Measurements from ENCODE around the gene CAMTA1. TPM values are rescaled to one million over a fixed set of nuclear protein-coding genes. Genes with fewer than 3 reads are reported as not detected.

Gene CAMTA1
- total RNA-seq, 1 experiment from 2014 or later = 105 TPM

- peak; percentile 73 for DNase-seq (ENCODE audit: low read depth)
Measured at GRCh38 chr1:7284839-7285435, 499.7 kb downstream of the CAMTA1 start.

DNA sequence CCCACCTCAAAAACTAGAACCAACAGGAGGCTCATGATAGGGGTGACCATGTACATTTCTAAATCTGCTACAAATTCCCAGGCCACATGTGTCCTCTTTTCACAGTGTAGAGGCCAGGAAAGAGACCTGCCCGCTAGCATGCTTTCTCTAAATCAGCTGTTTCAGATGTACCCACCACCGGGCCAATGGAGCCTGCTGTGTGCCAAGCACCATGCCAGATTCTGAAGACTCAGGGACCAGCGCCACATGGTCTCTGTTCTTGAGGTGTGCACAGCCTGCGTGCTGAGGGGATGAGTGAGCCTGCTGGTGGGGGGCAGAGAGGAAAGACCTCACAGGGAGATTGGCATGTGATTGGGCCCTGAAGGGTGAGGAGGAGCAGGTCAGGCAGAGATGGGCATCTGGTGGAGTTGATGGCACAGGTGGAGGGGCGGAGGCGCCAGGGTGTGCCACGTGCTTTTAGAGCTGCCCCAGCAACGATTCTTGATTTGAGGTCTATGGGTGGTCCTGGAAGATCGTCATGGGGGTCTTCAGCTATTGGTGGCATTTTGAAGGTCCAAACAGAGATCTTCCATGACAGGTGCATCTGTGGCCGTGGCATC lies 500.7 kb downstream of the CAMTA1 start:
- DNase-seq (ENCODE audit: low read depth) = no peak

DNA sequence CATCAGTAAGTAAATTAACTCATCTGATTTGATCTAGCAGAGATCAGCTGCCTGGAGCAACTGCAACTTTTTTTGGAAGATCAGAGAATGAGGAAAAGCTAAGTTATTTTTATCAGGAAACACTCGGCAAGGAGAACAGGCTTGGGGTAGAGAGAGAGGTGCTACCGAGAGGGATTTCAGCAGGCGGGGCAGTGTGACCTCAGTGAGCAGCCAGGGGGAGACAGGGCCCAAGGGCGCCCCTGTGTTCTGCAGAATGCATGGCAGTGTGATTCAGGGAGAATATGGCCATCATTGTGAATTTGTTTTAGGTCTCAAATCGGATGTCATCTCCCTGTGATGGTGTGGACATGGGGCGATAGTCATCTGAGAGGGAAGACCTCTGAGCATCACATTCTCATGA lies 501.8 kb downstream of the CAMTA1 start:
- DNase-seq (ENCODE audit: low read depth) = no peak

GRCh38 chr1:7288992-7289391 lies 503.7 kb downstream of the CAMTA1 start:
- DNase-seq (ENCODE audit: low read depth) = no peak

DNA sequence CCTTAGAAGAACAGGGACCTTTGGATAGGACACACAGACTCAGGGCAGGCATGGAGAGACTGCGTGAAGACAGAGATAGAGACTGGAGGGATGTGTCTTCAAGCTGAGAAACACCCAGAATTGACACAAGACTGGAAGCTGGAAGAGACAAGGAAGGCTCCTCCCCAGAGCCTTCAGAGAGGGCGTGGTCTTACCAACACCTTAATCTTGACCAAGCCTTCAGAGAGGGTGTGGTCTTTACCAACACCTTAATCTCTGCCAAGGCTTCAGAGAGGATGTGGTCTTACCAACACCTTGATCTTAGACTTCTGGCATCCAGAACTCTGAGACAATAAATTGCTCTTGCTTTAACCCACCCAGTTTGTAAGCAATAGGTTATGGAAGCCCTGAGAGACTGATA lies 504.4 kb downstream of the CAMTA1 start:
- no peak for DNase-seq (ENCODE audit: low read depth)

GRCh38 chr1:7290971-7291970 lies 506.0 kb downstream of the CAMTA1 start:
- peak; percentile 86 for DNase-seq (ENCODE audit: low read depth)

DNA sequence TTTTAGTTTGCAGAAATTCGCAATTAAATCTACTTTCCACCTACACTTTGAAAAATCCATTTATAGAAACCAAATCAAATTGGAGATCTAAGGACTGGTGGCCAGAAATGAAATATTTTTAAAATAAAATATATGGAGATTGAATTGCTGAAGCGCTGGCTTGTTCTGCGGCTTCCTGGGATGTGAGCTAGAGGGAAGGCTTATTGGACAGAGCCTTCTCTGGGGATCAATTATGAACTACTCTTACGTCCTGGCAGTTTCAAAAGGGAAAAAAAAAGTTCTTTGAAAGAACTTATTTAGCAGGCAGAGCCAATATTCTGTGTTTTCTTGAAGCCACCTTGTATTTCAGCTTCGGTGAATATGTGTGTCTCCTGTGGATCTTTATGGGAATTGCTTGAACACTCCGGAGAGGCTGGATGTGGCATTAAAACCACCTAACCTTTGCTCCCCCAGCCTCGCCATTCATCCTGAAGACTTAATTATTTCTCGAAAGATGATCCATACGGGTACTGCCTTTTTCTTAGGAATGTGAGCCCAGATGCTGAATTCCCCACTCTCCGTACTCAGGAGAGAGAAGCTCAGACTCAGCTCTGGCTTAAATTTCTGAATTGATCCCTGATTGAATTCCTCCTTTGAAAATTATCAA lies 506.9 kb downstream of the CAMTA1 start:
- no peak for DNase-seq (ENCODE audit: low read depth)

DNA sequence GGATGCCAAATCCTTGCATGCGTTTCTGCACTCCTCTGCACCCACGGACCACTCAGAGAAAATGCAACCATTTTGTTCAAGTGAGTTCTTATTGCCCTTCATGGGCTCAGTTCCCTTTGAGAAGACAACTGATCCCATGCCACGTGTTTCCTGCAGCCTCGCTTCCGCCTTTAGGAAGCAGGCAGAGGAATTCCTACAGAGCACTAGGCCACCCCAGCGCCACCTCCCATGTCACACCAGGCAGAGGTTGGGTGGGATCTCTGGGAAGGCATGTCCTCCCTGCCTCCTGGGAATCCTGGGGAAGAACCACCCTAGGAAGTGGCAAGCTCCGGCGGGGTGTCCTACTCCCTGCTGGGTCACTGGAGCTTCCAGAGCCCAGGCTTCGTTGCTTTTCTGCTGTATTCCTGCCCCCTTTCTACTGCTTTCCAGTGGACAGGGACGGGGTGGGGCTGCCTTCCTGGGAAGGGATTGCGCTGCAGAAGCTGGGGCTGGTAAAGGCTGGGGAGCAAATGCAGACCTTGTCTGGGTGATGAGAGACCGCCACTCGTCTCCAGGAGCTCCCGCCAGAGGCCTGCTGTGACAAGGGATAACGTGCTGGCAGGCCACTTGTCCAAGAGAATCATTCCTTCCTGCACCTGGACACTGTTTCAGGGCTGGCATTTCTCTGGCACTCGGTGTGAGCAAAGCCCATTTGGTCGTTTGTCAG lies 507.6 kb downstream of the CAMTA1 start:
- no peak for DNase-seq (ENCODE audit: low read depth)

GRCh38 chr1:7293702-7294629 lies 508.7 kb downstream of the CAMTA1 start:
- DNase-seq (ENCODE audit: low read depth) = no peak

DNA sequence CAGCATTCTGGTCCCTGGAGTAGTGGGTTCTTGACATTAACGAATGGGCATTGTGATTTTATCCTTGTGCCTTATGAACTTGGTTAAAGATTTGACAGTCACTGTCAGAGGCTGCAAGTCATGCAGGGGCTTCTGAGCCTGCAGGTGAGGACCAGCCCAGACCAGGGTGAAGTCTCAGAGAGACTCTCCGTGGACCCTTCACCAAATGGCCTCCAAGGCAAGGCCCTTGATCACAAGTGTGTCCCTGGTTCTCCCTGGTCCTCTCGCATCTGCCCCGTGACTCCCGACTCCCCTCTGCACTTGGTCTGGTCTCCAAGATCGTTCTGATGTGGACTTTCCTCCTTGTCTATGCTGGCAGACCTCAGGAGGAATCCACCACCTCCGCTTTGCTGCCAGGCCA lies 509.4 kb downstream of the CAMTA1 start:
- no peak for DNase-seq (ENCODE audit: low read depth)

DNA sequence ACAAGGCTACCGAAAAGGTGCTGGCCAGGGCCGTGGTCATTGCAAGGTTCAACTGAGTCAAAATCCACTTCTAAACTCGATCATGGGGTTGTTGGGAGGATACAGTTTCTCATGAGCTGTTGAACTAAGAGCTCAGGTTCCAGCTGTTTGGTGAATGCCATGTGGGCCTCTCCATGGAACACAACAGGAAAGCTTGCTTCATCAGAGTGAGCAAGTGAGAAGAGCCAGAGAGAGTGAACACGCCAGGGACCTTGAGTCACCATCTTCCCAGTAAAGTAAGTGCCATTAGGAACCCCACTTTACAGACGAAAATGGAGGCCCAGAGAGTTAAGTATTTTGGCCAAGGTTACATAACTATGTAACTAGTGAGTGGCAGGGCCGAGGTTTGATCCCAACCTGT lies 510.7 kb downstream of the CAMTA1 start:
- DNase-seq (ENCODE audit: low read depth) = no peak

- no peak for DNase-seq (ENCODE audit: low read depth)
Measured at GRCh38 chr1:7296968-7297367, 511.7 kb downstream of the CAMTA1 start.

DNA sequence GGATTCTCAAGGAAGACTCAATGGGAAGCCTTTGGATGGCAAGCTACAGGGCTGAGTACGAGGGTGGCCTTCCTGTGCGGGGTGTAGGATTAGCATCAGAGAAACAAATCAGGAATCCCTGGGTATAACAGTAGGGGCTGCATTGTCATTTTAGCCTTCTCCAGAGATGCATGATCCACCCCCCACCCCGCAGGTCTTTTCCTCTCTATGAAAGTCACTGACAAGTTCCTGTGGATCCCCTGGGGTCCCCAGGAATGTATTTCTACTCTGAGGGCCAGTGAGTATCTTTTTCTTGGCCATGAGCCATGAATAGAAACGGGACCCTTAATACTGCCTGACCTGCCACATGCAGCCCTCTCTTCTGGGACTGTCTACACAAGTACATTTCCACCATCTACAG lies 512.9 kb downstream of the CAMTA1 start:
- DNase-seq (ENCODE audit: low read depth) = peak; percentile 21

DNA sequence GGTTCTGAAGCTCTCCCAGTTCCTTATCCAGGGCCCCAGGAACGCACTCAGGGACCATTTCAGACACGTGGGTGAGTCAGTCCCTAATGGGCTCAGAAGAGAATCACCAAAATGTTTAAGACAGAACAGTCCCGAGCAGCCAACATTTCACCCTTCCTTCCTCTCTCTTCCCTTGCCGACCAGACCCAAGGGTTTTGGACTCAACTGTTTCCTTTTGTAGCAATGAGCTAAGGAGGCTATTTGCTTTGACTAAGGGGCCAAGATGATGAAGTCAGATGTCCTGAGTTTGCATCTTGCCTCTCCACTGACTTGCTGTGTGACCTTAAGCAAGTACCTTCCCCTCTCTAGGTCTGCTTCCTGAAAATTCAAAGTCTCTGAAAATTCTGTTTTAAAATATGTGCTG lies 513.5 kb downstream of the CAMTA1 start:
- DNase-seq (ENCODE audit: low read depth) = peak; percentile 67

DNA sequence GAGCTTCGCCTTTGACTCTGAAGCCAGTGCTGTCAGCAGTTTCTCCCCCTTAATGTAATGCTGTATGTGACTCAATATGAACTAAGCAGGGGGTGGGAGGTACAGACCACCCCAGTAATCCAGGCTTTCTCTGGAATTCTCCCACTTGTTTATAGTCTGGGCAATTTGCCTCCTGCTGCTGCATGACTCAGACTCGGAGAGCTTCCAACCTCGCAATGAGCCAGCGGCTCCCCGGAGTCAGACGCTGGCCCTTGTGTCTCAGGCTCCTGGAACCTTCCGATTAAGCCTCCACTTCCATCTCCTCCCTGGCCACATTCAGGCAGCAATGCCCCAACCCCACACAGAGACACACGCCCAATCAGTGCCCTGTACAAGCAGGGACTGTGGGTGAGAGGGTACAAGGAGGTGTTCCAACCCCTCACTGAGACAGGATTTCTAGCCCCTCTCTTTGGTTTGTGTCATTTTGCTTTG lies 514.1 kb downstream of the CAMTA1 start:
- DNase-seq (ENCODE audit: low read depth) = peak; percentile 99

GRCh38 chr1:7299994-7300393 lies 514.7 kb downstream of the CAMTA1 start:
- peak; percentile 87 for DNase-seq (ENCODE audit: low read depth)

- peak; percentile 92 for DNase-seq (ENCODE audit: low read depth)
Measured at GRCh38 chr1:7300893-7301663, 515.8 kb downstream of the CAMTA1 start.

DNA sequence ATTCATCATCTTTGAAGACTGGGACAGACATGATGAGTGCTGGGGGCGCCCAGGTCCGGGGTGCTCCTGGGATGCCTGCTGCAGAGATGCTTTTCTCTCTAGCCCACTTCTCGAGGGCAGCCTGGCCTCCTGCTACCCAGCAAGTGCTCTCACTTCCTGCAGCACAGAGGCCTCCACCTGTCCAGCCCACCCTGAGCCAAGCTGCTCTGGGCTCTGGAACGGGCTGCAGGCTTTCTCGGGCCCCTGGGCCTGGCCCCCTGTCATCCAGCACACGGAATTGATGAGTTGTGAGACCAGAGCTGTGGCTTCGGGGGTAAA lies 516.4 kb downstream of the CAMTA1 start:
- no peak for DNase-seq (ENCODE audit: low read depth)

DNA sequence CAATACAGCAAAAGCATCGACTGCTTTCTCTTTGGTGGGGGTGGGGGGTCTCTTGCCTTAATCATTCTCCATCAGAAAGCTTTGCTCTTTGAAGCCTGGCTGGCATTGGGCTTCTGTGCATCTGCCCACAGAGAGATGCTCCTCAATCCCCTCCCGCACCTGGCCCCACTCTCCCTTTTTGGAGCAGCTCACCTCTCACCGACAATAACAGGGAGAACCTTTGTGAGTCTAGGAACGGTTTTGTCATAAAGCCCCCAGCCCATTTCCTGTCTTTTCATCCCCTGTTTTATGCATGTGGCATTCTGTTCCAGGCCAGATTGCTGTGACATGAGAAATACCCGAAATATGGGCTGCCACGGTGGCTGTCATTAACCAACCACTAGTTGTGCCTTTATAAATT lies 516.9 kb downstream of the CAMTA1 start:
- DNase-seq (ENCODE audit: low read depth) = no peak

- DNase-seq (ENCODE audit: low read depth) = no peak
Measured at GRCh38 chr1:7302873-7303272, 517.6 kb downstream of the CAMTA1 start.
